HG03469 (cell line): ENCODE results near the gene PRKAR1B.

Source experiments
- ATAC-seq: cut with Tn5 transposase; IDR thresholded peaks from one replicate; pipeline ENCODE4 v1.9.1; 2021; ENCODE audit warnings: mild to moderate bottlenecking, moderate library complexity, moderate number of reproducible peaks; ENCODE audit not compliant: unreplicated experiment

Gene PRKAR1B

DNA sequence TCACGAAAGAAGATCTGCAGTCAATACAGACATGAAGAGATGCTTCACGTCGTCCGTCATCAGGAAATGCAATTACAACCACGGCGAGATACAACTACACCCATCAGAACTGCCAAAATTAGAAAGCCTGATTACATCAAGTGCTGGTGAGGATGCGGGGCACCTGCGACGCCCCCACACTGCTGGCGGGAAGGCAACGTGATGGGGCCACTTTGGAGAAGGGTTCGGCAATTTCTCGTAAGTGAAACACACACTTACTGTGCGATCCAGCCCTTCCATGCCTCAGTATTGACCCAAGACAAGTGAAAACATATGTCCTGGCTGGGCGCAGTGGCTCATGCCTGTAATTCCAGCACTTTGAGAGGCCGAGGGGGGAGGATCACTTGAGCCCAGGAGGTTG lies 181.6 kb downstream of the PRKAR1B start:
- ATAC-seq = no peak

DNA sequence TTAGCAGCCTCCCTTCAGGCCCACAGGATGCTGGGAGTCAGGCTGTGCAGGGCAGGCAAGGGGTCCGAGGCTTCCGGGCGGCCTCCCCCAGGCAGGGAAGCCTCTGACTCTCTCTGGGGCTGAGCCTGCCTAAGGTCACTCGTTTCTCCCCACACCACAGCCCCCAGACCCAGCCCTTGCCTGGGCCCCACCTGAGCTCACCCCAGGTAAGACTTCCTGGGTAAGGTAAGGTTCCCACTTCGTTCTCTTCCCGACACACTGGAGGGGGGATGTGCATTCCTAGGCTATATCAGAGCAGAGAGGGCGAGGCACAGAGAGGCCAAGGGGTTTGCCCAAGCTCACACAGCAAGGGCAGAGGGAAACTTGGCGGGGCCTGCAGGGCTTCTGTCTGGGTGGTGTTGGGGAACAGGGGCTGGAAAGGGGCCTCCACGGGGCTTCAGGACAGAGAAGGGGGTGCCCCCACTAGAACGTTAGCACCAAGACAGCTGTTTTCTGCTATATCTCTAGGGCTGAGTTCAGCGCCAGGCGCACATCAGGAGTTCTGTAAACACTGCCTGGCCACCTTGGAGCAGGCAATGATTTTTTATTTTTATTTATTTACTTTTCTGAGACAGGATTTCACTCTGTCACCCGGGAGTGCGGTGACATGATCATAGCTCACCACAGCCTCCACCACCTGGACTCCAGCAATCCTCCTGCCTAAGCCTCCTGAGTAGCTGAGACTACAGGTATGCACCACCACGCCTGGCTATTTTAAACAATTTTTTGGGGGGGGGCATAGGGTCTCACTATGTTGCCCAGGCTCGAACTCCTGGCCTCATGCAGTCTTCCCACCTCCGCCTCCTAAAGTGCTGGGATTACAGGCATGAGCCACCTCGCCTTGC lies 182.5 kb downstream of the PRKAR1B start:
- ATAC-seq = no peak

DNA sequence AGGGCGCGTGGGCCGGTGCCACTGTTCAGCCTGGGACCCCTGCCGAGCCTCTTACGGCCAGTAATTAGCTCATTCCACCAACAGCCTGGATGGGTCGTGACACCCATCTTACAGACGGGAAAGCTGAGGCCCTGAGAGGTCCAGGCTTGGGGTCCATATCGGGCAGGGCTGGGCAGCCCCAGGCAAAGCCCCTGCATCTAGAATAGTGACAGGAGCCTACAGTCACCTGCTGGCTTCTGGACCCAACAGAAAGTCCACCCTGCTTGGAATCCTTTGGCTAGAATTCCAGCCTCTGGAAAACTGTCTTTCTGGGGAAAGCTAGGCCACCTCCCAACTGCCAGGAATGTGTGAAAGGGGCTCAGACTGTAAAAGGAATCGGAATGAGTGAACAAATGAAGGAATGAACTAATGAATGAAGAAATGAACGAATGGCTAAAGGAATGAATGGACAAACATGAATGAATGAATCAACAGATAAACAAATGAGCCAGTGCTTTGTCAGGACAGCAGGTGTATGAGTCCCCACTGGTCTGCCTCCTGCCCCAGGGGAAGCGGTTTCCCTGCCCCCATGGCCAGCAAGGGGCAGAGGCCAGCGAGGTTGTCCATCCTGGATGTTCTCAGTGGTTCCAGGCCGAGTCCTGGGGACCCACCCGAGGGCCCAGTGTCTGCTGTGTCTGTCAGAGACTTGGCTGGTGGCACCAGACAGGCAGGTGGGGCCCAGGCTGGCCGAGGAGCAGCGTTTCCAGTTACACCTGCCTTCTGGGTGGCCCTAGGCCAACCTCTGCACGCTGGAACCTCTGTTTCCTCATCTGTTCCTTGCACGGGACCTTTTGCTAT lies 183.4 kb downstream of the PRKAR1B start:
- ATAC-seq = no peak

DNA sequence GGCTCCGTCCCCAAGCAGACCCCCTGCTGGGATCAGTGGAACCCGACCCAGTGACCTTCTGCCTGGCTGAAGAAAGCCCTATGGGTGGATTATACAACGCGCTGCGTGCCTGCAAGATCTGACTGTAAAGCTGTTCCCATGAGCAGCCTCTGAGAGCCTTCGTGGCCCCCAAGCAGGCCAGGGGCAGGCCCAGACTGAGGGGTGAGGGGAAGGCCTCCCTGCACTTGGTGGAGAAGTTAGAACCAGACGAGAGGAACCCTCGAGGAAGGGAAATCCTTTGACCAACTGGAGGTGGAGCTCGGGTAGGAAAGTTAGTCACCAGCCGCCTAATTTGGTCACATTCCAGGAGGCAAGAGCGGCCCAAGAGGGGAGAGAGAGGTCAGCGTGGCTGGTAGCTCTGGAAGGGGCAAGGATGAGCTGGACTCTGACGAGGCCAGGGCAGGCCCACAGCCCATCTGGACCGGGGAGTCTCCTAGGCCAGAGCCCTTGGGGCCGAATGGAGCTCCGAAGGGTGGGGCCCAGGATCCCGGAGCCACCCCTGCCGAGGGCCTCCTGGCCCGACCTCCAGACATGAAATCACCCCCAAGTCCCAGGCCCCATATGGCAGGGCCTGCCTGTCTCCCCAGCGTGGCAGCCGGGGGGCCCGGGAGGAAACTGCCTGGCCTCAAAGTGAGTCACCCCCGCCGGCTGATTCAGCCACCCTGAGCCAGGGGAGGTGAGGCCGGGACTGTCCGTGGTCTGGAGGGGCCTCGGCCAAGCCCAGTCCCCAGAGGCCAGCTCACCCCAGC lies 184.2 kb downstream of the PRKAR1B start:
- ATAC-seq = no peak

DNA sequence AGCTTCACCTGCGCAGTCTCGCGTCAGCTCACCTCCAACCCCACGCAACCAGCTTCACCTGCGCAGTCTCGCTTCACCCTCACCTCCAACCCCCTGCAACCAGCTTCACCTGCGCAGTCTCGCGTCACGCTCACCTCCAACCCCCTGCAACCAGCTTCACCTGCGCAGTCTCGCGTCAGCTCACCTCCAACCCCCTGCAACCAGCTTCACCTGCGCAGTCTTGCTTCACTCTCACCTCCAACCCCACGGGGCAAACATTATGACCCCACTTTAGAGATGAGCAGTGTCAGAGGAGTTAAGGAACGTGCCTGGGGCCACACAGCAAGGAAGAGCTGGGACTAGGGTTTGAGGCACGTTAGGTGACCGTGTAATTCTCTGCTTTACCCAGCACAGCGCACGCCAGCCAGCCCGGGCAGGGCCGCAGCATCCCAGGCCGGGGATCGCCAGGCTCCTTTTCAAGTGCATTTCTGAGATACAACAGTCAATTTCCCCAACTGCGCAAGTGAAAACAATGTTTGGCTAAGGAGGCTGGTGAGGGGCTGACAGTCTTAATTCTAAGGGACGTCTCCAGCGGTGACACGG lies 184.9 kb downstream of the PRKAR1B start:
- no peak for ATAC-seq

DNA sequence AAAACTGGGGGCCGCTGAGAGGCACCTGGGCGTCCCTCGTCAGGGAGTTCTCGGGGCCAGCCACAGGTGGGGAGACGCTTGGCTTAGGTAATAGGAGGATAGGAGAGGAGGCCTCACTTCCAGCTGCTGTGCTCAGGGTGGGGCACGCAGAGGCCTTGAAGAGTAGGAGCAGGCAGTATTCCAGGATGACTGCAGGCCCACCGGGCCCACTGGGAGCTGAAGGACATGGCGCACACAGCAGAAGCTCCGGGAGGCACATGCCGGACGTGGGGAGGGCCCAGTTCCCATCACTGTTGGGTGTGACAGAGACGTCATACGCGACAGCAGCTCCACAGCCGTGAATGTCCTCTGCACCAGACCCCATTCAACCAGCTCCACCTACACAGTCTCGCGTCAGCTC lies 185.4 kb downstream of the PRKAR1B start:
- ATAC-seq = no peak

DNA sequence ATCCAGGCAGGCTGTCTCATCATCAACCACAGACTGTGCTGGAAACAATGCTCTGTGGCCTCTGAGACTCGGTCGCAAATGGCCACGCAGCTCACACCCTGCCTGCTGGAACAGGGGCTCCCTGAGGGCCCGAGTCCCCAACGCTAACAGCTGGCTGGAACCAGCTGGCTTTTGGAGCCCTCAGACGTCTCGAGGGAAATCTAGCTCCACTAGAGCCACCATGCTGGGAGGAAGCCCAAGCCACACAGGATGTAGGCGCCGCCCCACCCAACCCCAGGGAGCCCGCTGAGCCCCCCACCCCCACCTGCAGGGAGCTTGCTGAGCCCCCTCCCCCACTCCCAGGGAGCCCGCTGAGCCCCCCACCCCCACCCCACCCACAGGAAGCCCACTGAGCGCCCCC lies 186.1 kb downstream of the PRKAR1B start:
- no peak for ATAC-seq

DNA sequence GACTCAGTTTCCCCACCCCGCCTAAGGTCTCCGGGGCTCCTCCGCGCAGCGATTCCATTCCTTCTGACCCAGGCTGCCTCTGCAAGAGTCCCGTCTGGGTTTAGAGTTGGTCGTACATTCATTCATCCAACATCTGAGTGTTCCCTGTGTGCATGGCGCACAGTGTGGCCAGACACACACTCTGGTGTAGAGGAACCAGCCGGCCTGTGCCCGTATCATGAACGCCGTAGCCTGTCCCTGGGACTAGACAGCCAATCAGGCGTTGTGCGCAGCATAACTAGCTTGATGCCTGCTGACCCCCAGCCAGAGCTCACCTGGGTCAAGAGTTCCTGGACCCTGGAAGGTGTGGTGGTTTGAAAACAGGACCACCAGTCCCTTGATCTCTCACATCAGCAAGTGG lies 186.5 kb downstream of the PRKAR1B start:
- no peak for ATAC-seq

DNA sequence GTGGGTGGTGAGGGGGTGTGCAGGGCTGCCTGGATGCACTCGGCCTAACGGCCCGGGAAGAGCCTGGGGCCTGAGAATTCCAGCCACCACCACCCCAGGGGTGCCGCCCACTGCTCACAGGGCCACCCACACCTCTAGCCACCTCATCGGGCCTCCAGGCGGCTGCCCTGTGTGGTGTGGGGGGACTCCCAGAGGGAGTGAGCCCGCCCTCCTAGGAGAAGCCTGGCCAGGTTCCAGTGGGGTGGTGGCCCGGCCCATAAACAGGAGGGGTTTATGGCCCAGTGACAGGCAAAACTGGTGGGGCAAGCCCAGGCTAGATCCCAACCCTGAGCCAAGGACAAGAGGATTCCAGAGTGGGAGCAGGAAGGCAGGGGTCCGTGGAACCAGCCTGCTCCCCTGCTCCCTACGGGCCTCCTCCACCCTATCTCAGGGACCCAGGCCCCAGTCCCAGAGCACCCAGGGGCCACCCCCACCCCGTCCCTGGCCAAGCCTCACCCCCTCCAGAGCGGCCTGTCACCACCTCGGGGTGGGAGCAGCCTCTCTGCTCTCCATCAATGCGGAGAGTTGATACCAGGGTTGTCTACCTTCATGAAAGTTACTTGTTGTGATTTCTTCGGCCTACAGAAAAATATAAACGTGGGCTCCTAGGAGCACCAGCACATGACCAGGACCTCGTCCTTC lies 187.2 kb downstream of the PRKAR1B start:
- ATAC-seq = no peak

DNA sequence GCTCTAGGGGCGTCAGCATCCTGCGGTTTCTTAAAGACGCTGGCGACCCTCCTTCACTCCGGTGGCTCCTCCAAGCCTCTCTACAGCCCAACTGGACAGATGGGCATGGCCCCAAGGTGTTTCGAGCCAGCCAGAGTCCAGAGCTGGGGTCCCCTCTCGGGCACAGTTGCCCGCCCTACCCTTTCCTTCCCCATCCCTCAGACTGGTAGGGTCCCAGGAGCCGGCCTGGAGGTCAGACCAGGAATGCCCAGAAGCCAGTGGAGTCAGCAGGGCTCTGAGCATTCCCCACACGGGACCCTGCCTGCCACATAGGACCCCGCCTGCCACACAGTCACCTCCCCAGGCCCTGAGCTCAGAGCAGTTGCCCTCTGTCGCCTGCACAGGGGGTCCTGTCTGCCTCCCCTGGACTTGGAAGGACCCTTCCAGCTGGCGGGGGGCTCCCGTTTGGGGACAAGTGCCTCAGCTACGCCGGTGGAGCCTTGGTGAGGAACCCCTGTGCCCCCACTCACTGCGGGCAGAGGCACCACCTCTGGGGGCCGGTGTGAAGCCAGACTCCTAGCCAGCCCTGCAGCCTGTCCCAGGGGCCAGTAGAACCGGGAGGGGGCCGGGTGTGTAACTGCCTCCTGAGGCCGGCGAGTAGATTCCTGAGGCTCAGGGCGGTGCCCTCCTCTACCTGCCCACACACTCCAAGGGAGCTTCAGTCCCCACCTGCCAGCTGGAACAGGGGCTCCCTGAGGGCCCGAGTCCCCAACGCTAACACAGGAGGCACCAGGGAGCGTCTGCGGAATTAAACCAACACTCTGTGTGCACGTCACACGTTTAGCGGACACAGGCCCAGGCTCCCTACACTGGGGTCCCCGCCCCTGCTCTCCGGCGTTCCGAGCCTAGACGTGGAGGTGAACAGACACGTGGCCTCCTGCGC lies 188.1 kb downstream of the PRKAR1B start:
- ATAC-seq = no peak

DNA sequence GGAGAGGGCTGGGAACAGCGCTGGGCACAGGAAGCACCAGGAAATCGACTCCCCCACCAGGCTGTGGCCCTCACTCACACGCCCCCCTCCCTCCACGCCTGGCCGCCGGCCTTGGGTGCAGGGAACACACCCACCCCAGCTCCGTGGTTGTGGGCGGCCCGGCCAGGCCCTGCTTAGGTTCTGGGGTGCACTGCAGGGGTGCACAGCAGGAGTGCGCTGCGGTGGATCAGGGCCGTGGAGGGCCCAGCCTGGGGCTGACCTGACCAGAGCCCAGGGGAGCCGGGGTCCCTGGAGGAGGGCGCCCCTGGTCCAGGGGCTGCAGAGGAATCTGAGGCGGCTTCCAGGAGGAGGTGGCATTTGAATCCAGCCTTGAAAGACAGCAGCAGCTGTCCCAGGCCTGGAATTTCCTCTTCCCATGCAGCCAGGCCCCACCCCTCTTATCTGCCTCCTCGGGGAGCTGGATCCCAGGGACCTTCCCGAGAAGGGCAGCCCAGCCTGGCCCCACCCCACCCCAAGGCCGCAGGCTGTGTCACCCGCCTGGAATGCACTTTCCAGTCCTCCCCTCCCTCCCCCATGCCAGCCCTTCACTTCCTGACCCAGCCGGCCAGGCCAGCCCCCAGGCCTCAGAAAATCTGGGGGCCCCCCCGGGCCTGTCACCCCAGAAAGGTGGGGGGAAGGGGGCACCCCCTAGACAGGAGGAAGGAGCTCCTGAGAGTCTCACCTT lies 189.0 kb downstream of the PRKAR1B start:
- no peak for ATAC-seq

DNA sequence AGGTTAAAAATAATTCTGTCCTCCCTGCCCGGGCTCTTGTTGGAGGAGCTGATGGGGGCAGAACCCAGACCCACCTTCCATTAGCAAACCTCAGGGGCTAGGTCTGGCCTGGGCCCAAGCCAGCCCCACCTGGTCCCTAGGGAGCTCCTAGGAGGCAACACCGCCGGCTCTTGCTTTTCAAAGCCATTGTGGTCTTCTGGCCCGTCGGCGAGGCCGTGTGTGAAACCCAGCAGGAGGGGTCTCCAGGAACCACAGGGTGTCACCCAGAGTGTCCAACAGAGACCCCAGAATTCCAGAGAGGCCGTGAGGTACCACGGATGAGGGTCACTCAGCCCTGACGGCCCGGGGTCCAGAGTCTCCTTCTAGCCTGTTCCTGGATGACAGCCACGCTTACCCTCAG lies 190.8 kb downstream of the PRKAR1B start:
- ATAC-seq = no peak

DNA sequence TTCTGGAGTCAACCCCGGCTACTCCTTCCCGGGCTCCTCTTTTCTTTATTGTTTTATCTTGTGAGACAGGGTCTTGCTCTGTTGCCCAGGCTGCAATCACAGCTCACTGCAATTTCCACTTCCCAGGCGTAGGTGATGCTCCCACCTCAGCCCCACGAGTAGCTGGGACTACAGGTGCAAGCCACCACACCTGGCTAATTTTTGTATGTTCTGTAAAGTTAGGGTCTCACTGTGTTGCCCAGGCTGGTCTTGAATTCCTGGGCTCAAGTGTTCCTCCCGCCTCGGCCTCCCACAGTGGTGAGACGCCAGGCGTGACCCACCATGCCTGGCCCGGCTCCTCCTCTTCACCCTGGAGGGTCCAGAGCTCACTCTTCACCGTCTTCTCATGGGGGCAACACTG lies 192.1 kb downstream of the PRKAR1B start:
- no peak for ATAC-seq

DNA sequence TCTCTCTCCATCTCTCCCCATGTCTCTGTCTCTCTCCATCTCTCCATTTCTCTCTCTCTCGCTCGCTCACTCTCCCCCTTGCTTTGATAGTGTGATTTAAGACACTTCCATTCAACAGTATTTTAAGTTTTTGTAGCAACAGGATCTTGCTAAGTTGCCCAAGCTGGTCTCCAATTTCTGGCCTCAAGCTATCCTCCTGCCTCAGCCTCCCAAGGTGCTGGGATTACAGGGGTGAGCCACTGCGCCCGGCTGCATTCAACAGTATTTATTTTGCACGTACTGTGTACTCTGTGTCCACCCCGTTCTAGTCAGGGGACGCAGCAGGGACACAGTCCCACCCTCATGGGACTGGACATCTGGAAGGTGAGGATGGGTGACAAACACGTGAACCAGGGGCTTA lies 193.0 kb downstream of the PRKAR1B start:
- ATAC-seq = no peak

DNA sequence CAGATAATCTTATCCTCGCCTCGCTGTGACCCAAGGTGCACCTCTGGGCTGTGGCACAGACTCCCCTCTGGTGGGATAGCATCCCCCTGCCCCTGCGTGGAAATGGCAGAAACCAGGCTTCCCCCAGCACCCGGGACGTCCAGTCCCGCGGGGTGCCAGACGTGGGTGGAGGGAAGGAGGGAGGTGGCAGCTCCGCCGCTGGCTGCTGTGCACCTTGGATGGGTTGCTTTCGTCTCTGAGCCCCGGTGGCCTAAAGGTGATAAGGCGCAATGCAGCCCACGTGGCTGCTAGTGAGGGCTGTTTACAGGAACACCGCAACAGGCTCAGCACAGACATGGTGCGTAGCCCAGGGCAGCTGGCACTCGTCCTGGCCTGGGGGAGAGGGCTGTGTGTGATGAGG lies 193.8 kb downstream of the PRKAR1B start:
- no peak for ATAC-seq

DNA sequence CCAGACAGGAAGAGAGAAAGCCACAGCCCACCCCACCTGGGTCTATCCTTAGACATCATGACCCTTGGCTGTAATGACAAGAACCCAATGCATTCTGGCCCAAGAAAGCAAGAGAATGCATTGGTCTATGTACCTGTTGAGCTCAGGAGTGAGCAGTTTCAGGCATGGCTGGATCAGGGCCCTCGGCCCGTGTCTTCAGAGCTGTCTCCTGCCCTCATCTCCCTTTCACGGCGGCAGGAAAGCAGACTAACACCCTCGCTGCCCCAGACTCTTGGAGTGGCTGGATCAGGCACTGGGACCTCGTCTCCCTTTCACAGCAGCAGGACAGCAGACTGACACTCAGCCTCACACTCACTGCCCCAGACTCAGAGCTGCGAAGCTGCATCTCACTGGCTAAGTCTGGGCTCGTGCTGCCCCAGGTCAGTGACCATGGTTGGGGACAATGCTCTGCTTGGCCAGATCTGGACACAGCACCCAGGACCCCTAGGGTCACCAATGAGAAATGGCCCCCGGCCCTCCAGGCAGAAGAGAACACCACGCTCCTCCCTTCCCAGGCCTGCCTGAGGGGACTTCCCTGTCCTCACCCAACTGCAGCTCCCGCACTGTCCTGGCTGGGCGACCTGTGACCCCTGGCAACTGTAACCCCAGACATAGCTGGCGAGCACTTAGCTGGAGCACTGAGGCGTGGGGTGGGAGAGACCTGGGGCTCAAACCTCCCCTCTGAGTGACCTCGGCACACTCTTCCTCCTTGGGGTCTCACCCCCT lies 194.5 kb downstream of the PRKAR1B start:
- ATAC-seq = no peak

DNA sequence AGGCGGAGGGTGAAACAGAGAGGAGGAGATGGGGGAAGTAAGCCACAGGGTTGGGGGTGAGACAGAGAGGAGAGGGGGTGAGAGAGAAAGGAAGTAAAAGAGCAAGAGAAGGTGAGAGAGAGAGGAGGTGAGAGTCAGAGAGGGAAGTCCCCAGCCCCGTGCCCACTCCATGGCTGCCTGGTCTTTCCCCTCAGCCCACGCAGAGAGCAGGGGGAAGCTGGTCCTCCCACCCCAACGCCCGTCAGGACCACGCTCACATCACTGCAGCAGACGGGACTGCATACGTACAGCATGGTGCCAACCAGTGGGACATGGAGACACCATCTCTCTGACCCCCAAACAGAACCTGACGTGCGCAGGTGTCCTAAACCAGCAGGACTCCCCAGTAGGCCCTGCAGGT lies 195.3 kb downstream of the PRKAR1B start:
- ATAC-seq = no peak

DNA sequence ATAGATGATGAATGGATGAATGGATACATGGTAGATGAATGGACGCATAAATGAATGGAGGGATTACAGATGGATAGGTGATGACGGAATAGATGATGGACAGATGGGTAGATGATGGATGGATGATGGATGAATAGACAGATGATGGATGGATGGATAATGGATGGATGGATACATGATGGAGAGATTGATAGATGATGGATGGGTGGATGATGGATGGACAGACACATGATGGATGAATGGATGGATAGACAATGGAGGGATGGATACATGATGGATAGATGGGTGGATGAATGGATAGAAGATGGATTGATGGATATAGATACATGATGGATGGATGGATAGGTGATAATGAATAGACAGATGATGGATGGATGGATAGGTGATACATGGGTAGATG lies 198.6 kb downstream of the PRKAR1B start:
- ATAC-seq = no peak
